Osteocyte (in vitro differentiated cells): ENCODE results near the gene RSPO3. TPM values are rescaled to one million over a fixed set of nuclear protein-coding genes. Genes with fewer than 3 reads are reported as not detected.

Experiments
- total RNA-seq: library from RNA; stranded (reverse); gene quantifications from 2 replicates; pipeline ENCODE4 v1.2.1, GENCODE V29; 2021

The RSPO3 gene
- total RNA-seq, 1 donor from 2014 or later: 4.5 TPM

Other genes starting within 250 kb of the RSPO3 start
- gene RNF146, start 148.2 kb downstream of the RSPO3 start, total RNA-seq: 53.9 and 58.4 TPM in 2 replicates
- 45.0 and 47.2 TPM in 2 replicates for gene ECHDC1, start 224.9 kb downstream of the RSPO3 start, total RNA-seq